Esophagus squamous epithelium (tissue), 4 donors: ENCODE results near the gene TMEM191B.
"Not testable (repeated sequence)": the region's sequence is repeated elsewhere in the genome, so short reads cannot be mapped to it uniquely, and the experiment has no call there.

Source experiments
- POLR2A ChIP-seq, 4 donors: fragments of 450-650 bp; IDR thresholded peaks; one replicate each; pipeline ENCODE4 v1.6.1; 2017; ENCODE audit warnings: antibody characterized with exemption in 4 of 4, mild to moderate bottlenecking in 4 of 4, moderate library complexity in 3 of 4
- TF ChIP-seq, protein P1 (sequence below), 6 experiments: fragments of 450-650 bp in 4 of 6; fragments of 200-600 bp in 2 of 6; sonication (generic) in 2 of 6; IDR thresholded peaks; one replicate each; pipeline ENCODE4 v1.5.1; 2016 to 2019; ENCODE audit warnings: antibody characterized with exemption in 6 of 6, mild to moderate bottlenecking in 4 of 6, moderate library complexity in 4 of 6

DNA sequence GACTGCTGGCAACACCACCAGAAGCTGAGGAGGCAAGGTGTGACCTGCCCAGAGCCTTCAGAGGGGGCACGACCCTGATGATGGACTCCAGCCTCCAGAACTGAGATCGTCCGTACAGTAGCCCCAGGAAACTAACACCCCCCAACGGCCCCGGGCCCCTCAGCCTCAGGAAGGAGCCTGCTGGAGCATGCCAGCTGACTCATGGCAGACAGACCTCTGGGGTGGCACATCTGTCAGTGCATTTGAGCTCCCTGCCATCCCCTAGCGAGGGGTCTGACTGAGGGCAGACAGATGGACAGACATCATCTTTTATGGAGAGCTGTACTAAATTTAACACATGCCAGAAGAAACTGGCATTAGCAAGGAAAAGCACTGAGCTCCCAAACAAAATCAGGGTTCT lies 12.4 kb downstream of the TMEM191B start:
- TF ChIP-seq POLR2A (IDR thresholded peaks at IDR 0.05) = not testable (repeated sequence)
- TF ChIP-seq, protein P1, sequence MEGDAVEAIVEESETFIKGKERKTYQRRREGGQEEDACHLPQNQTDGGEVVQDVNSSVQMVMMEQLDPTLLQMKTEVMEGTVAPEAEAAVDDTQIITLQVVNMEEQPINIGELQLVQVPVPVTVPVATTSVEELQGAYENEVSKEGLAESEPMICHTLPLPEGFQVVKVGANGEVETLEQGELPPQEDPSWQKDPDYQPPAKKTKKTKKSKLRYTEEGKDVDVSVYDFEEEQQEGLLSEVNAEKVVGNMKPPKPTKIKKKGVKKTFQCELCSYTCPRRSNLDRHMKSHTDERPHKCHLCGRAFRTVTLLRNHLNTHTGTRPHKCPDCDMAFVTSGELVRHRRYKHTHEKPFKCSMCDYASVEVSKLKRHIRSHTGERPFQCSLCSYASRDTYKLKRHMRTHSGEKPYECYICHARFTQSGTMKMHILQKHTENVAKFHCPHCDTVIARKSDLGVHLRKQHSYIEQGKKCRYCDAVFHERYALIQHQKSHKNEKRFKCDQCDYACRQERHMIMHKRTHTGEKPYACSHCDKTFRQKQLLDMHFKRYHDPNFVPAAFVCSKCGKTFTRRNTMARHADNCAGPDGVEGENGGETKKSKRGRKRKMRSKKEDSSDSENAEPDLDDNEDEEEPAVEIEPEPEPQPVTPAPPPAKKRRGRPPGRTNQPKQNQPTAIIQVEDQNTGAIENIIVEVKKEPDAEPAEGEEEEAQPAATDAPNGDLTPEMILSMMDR (IDR thresholded peaks at IDR 0.05) = not testable (repeated sequence)
